SK-N-SH (cell line): ENCODE measurements around the gene LSR. TPM values are rescaled to one million over a fixed set of nuclear protein-coding genes. Genes with fewer than 3 reads are reported as not detected.

Source experiments
- CTCF ChIA-PET: fragments of 300-600, 350-600 bp; formaldehyde crosslinking; extraction: SDS; loops from one replicate; lab custom pipeline; 2021; lab: Yijun Ruan, JAX
- POLR2A ChIA-PET: fragments of 350-600 bp; sonication (Branson Sonifier 250); formaldehyde crosslinking; extraction: SDS; loops from one replicate; lab custom pipeline; 2020; ENCODE audit warnings: antibody characterized with exemption, inconsistent platforms; lab: Yijun Ruan, JAX
- DNase-seq: peaks from one replicate; pipeline ENCODE4 v3.0.0; 2012
- H2AFZ ChIP-seq: fragments of 200-600 bp; sonication (generic); 2 replicates; pipeline ENCODE4 v1.8.1; 2016; ENCODE audit warnings: antibody characterized with exemption, mild to moderate bottlenecking, low read depth
- H3F3A ChIP-seq: fragments of 200-600 bp; sonication (generic); replicated peaks from 2 replicates; pipeline ENCODE3; 2016; ENCODE audit warnings: antibody characterized with exemption, mild to moderate bottlenecking; ENCODE audit not compliant: insufficient read depth
- H3K27ac ChIP-seq, 2 experiments: fragments of 200-500 bp in 1 of 2; fragments of 200-600 bp in 1 of 2; sonication (Bioruptor generic) in 1 of 2; sonication (generic), shearing (Covaris generic) in 1 of 2; 2 replicates each; pipeline versions ENCODE4 v1.5.1 to v1.6.1; 2014 to 2016; ENCODE audit warnings: low read depth in 2 of 2, inconsistent platforms in 1 of 2, low read length in 1 of 2, mild to moderate bottlenecking in 1 of 2, mixed read lengths in 1 of 2
- H3K27me3 ChIP-seq: fragments of 200-600 bp; sonication (generic), shearing (Covaris generic); 2 replicates; pipeline ENCODE4 v1.6.1; 2016; ENCODE audit warnings: mixed run types; ENCODE audit not compliant: insufficient read depth
- H3K36me3 ChIP-seq, 2 experiments: fragments of 200-500 bp in 1 of 2; fragments of 200-600 bp in 1 of 2; sonication (Bioruptor generic) in 1 of 2; sonication (generic) in 1 of 2; replicated peaks in 1 of 2; 2 replicates each; pipeline versions ENCODE3 to v1.5.1; 2014 to 2016; ENCODE audit warnings: low read length in 1 of 2, mild to moderate bottlenecking in 1 of 2; ENCODE audit not compliant: insufficient read depth in 2 of 2, control insufficient read depth in 1 of 2
- H3K4me1 ChIP-seq, 2 experiments: fragments of 200-500 bp in 1 of 2; fragments of 200-600 bp in 1 of 2; sonication (Bioruptor generic) in 1 of 2; sonication (generic), shearing (Covaris generic) in 1 of 2; 2 replicates each; pipeline versions ENCODE4 v1.5.1 to v1.6.1; 2014 to 2016; ENCODE audit warnings: low read depth in 1 of 2, low read length in 1 of 2, mixed run types in 1 of 2; ENCODE audit not compliant: insufficient read depth in 2 of 2, control insufficient read depth in 1 of 2
- H3K4me2 ChIP-seq: fragments of 200-600 bp; sonication (generic), shearing (Covaris generic); 2 replicates; pipeline ENCODE4 v1.6.1; 2017; ENCODE audit warnings: mixed run types
- H3K4me3 ChIP-seq, 2 experiments: fragments of 200-500 bp in 1 of 2; fragments of 200-600 bp in 1 of 2; sonication (Bioruptor generic) in 1 of 2; sonication (generic), shearing (Covaris generic) in 1 of 2; 2 replicates each; pipeline versions ENCODE4 v1.5.1 to v1.8.1; 2014 to 2016; ENCODE audit warnings: low read depth in 2 of 2, inconsistent platforms in 1 of 2, low read length in 1 of 2, mild to moderate bottlenecking in 1 of 2, mixed read lengths in 1 of 2, moderate library complexity in 1 of 2
- H3K79me2 ChIP-seq: fragments of 200-600 bp; sonication (generic); 2 replicates; pipeline ENCODE4 v1.8.1; 2017; ENCODE audit warnings: mild to moderate bottlenecking; ENCODE audit not compliant: insufficient read depth
- H3K9ac ChIP-seq: fragments of 200-600 bp; sonication (generic); 2 replicates; pipeline ENCODE4 v1.6.1; 2017; ENCODE audit warnings: mixed run types
- H3K9me2 ChIP-seq: fragments of 200-600 bp; sonication (generic); 2 replicates; pipeline ENCODE4 v1.6.1; 2017; ENCODE audit warnings: mixed run types
- H3K9me3 ChIP-seq: fragments of 200-600 bp; sonication (generic); 2 replicates; pipeline ENCODE4 v1.6.1; 2017; ENCODE audit warnings: mixed run types, mild to moderate bottlenecking, moderate library complexity
- H4K20me1 ChIP-seq: fragments of 200-600 bp; sonication (generic); 2 replicates; pipeline ENCODE4 v1.6.1; 2017; ENCODE audit warnings: mild to moderate bottlenecking, mixed run types; ENCODE audit not compliant: insufficient read depth
- CHD2 ChIP-seq: fragments of 150-350 bp; IDR thresholded peaks from 2 replicates; pipeline ENCODE4 v1.6.1; 2018; ENCODE audit warnings: low read length; ENCODE audit not compliant: partially characterized antibody
- EZH2phosphoT487 ChIP-seq: fragments of 200-600 bp; sonication (generic); IDR thresholded peaks from 2 replicates; pipeline ENCODE4 v1.6.1; 2017; ENCODE audit warnings: low read depth, mixed run types, mild to moderate bottlenecking, antibody characterized with exemption, moderate library complexity, borderline replicate concordance
- FOXJ3 ChIP-seq: sonication (generic); formaldehyde crosslinking; IDR thresholded peaks from 2 replicates; pipeline ENCODE4 v1.5.1; 2020; ENCODE audit warnings: mild to moderate bottlenecking, missing genetic modification reagents
- JUND ChIP-seq: IDR thresholded peaks from 2 replicates; pipeline ENCODE4 v1.4.0; 2012
- RAD21 ChIP-seq: IDR thresholded peaks from 2 replicates; pipeline ENCODE4 v1.6.1; 2012; ENCODE audit warnings: mild to moderate bottlenecking, low read length
- SIN3A ChIP-seq: IDR thresholded peaks from 2 replicates; pipeline ENCODE4 v1.6.1; 2012; ENCODE audit warnings: low read depth, mild to moderate bottlenecking, low read length, moderate library complexity, borderline replicate concordance
- YY1 ChIP-seq: IDR thresholded peaks from 2 replicates; pipeline ENCODE4 v1.4.0; 2012; ENCODE audit warnings: low read depth, mild to moderate bottlenecking
- WGBS: methylation state at CpG from one replicate; pipeline ENCODE4 v1.1.6; 2017; ENCODE audit warnings: low lambda C conversion rate; 5-methylcytosine and 5-hydroxymethylcytosine counted together
- polyA plus RNA-seq, 3 experiments: library from polyadenylated mRNA; depleted of rRNA; stranded (reverse); fragments of >200 nt; gene quantifications; 2 replicates each; pipeline ENCODE4 v1.2.3, GENCODE V29; 2012
- TF ChIP-seq, protein P1 (sequence below): fragments of 150-350 bp; IDR thresholded peaks from 2 replicates; pipeline ENCODE4 v1.6.1; 2016; ENCODE audit warnings: mild to moderate bottlenecking, low read depth, low read length
- TF ChIP-seq, protein P2 (sequence below): IDR thresholded peaks from 2 replicates; pipeline ENCODE4 v1.6.1; 2012; ENCODE audit warnings: mild to moderate bottlenecking, low read depth, low read length, moderate library complexity
- TF ChIP-seq, protein P3 (sequence below): IDR thresholded peaks from 2 replicates; pipeline ENCODE4; 2012

The LSR gene
- polyA plus RNA-seq, 1 of the 3 experiments (the other 2 are of a cell fraction), result 0.62 TPM

DNA sequence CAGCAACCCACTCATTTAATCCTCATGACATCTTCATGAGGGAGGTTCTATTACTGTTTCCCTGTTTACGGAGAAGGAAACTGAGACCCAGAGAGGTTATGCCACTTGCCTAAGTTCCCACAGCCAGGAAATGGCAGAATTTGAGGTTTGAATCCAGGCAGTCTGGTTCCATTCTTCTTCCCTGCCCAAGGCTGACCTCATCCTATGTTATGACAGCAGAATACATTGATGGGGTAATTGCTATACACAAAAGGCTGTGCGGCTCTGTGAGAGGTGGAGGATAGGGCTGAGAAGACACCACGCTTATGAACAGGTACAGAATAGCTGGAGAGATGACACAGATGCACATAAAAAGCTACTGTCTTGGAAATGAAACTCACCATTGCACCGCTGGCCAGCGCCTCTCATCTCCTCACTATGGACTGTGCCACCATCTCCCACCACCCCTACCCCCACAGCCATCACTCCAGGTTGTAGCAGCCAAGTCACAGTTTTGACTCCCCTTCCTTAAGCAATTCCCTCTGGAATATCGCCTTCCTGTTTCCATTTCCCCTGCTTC lies 54.6 kb downstream of the LSR start:
- POLR2A ChIA-PET, result no interaction called here
- no peaks in the 10 kb centered on the region for H3K9me3 ChIP-seq
- H4K20me1 ChIP-seq, result no peaks in the 10 kb centered on the region
- H3K27me3 ChIP-seq, result peaks cover 44% of the 10 kb centered on the region
- CTCF ChIA-PET, result no interaction called here
- H3K36me3 ChIP-seq, result no peaks in the 10 kb centered on the region
- TF ChIP-seq, protein P1, sequence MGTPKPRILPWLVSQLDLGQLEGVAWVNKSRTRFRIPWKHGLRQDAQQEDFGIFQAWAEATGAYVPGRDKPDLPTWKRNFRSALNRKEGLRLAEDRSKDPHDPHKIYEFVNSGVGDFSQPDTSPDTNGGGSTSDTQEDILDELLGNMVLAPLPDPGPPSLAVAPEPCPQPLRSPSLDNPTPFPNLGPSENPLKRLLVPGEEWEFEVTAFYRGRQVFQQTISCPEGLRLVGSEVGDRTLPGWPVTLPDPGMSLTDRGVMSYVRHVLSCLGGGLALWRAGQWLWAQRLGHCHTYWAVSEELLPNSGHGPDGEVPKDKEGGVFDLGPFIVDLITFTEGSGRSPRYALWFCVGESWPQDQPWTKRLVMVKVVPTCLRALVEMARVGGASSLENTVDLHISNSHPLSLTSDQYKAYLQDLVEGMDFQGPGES, result no peak
- TF ChIP-seq JUND (no peak), SIN3A (no peak), EZH2phosphoT487 (no peak), CHD2 (no peak)
- TF ChIP-seq, protein P2, sequence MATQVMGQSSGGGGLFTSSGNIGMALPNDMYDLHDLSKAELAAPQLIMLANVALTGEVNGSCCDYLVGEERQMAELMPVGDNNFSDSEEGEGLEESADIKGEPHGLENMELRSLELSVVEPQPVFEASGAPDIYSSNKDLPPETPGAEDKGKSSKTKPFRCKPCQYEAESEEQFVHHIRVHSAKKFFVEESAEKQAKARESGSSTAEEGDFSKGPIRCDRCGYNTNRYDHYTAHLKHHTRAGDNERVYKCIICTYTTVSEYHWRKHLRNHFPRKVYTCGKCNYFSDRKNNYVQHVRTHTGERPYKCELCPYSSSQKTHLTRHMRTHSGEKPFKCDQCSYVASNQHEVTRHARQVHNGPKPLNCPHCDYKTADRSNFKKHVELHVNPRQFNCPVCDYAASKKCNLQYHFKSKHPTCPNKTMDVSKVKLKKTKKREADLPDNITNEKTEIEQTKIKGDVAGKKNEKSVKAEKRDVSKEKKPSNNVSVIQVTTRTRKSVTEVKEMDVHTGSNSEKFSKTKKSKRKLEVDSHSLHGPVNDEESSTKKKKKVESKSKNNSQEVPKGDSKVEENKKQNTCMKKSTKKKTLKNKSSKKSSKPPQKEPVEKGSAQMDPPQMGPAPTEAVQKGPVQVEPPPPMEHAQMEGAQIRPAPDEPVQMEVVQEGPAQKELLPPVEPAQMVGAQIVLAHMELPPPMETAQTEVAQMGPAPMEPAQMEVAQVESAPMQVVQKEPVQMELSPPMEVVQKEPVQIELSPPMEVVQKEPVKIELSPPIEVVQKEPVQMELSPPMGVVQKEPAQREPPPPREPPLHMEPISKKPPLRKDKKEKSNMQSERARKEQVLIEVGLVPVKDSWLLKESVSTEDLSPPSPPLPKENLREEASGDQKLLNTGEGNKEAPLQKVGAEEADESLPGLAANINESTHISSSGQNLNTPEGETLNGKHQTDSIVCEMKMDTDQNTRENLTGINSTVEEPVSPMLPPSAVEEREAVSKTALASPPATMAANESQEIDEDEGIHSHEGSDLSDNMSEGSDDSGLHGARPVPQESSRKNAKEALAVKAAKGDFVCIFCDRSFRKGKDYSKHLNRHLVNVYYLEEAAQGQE, result no peak
- H3K27ac ChIP-seq, result no peak overlapping the region
- H3K9me2 ChIP-seq, result no peaks in the 10 kb centered on the region
- no peaks in the 10 kb centered on the region for H3K79me2 ChIP-seq
- H2AFZ ChIP-seq, result no peak overlapping the region
- DNase-seq, result no peak
- no peaks in the 10 kb centered on the region for H3F3A ChIP-seq
- no peak overlapping the region for H3K9ac ChIP-seq
- H3K4me3 ChIP-seq, result no peak overlapping the region
- no peak overlapping the region for H3K4me2 ChIP-seq
- H3K4me1 ChIP-seq, result no peaks in the 10 kb centered on the region
- 20% methylated on average over 6 of the region's 6 CpGs for WGBS

DNA sequence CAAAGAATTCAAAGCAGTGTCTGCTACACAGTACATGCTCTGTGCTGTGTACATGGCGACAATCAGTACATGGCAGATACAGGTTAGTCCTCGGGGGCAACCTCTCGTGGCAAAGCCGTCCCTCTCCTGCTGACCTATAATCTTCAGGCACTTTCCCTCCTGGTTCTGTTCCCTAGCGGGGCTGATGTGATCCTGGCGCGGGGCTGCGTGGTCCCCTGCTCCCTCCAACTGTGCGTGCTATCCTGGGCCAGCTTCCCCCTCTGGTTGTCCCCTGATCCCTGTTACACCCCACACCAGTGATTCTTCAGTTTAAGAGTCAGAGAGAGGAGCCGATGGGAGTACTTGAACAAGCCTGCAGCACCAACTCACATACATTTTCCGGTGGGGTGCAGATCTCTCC lies 55.2 kb downstream of the LSR start:
- ChIA-PET CTCF (interaction anchor here (1.0 kb wide), 1 partner anchor 16 kb away, joined by 4 read pairs; no protein-coding TSS in a partner anchor), POLR2A (no interaction called here)
- no peak overlapping the region for H3K9ac ChIP-seq
- H3K79me2 ChIP-seq, result no peaks in the 10 kb centered on the region
- no peak overlapping the region for H3K4me2 ChIP-seq
- H2AFZ ChIP-seq, result no peak overlapping the region
- 45% methylated on average over 11 of the region's 11 CpGs for WGBS
- no peak overlapping the region for H3K27ac ChIP-seq
- no peaks in the 10 kb centered on the region for H3K9me2 ChIP-seq
- H4K20me1 ChIP-seq, result no peaks in the 10 kb centered on the region
- H3K4me3 ChIP-seq, result no peak overlapping the region
- no peak for DNase-seq
- H3F3A ChIP-seq, result no peaks in the 10 kb centered on the region
- TF ChIP-seq RAD21, result no peak
- TF ChIP-seq, protein P1, result no peak
- no peak for TF ChIP-seq SIN3A
- TF ChIP-seq, protein P3, sequence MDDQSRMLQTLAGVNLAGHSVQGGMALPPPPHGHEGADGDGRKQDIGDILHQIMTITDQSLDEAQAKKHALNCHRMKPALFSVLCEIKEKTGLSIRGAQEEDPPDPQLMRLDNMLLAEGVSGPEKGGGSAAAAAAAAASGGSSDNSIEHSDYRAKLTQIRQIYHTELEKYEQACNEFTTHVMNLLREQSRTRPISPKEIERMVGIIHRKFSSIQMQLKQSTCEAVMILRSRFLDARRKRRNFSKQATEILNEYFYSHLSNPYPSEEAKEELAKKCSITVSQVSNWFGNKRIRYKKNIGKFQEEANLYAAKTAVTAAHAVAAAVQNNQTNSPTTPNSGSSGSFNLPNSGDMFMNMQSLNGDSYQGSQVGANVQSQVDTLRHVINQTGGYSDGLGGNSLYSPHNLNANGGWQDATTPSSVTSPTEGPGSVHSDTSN, result no peak
- no peak for TF ChIP-seq YY1
- no peak for TF ChIP-seq FOXJ3
- H3K27me3 ChIP-seq, result peaks cover 44% of the 10 kb centered on the region
- H3K4me1 ChIP-seq, result no peaks in the 10 kb centered on the region
- H3K36me3 ChIP-seq, result no peaks in the 10 kb centered on the region
- H3K9me3 ChIP-seq, result no peaks in the 10 kb centered on the region
